ENCODE results near the gene FIGN.

- TF ChIP-seq ATF1 (CRISPR knock-in tag; IDR thresholded peaks at IDR 0.05) = no peak
- TF ChIP-seq NR1H2 (CRISPR knock-in tag; IDR thresholded peaks at IDR 0.05) = no peak
- no peak for TF ChIP-seq ZNF423 (CRISPR knock-in tag; IDR thresholded peaks at IDR 0.05)
- TF ChIP-seq CTCF (IDR thresholded peaks at IDR 0.05) = no peak
- no peak for TF ChIP-seq E2F1 (CRISPR knock-in tag; IDR thresholded peaks at IDR 0.05)
- no peak for TF ChIP-seq ATF6 (CRISPR knock-in tag; IDR thresholded peaks at IDR 0.05)
- no peak for TF ChIP-seq SP1 (CRISPR knock-in tag; conservative IDR thresholded peaks at IDR 0.05)
- TF ChIP-seq FOXJ3 (CRISPR knock-in tag; IDR thresholded peaks at IDR 0.05; ENCODE audit: borderline replicate concordance) = no peak
- TF ChIP-seq FOXK1 (CRISPR knock-in tag; IDR thresholded peaks at IDR 0.05) = no peak
- no peak for TF ChIP-seq JUN (CRISPR knock-in tag; IDR thresholded peaks at IDR 0.05)
These were observed 42.4 kb upstream of the FIGN start for GRCh38 chr2:163778045-163778781.
